ENCODE measurements around the gene SLC4A7. TPM values are rescaled to one million over a fixed set of nuclear protein-coding genes. Genes with fewer than 3 reads are reported as not detected.

The SLC4A7 gene
- total and polyA plus RNA-seq, 9 of the 15 experiments (the other 6 are each of a cell fraction or from before 2014, with no cell fraction given), result 1.7 to 13.6 (median 8.0) TPM

Small RNA genes lying within 50 kb of the gene (small RNA-seq; reads per million reads assigned to genes)
- not detected for gene AC137675.1
- gene RNU1-96P, result not detected

Other genes with a start within 250 kb of the SLC4A7 start
- gene NEK10, start 115.0 kb downstream of the SLC4A7 start, total RNA-seq (2014; rRNA removed), result not detected in 2 replicates
- 0.07 TPM in 1 of 2 replicates, not detected in the other for gene NEK10, start 115.0 kb downstream of the SLC4A7 start, total RNA-seq (2014; rRNA removed; fragmentation: Illumina TruSeq; extraction: Trizol)
- gene NEK10, start 115.0 kb downstream of the SLC4A7 start, total RNA-seq (2015; rRNA removed; fragmentation: Illumina TruSeq; extraction: Trizol), result not detected in 2 replicates
- not detected in 2 replicates for gene NEK10, start 115.0 kb downstream of the SLC4A7 start, total RNA-seq (2021)
- gene NEK10, start 115.0 kb downstream of the SLC4A7 start, polyA plus RNA-seq (2011; rRNA removed), result 0.03 TPM in 1 of 2 replicates, not detected in the other
- not detected in 2 replicates for gene NEK10, start 115.0 kb downstream of the SLC4A7 start, polyA plus RNA-seq (2014; fragmentation: Illumina TruSeq; extraction: Trizol)
- gene NEK10, start 115.0 kb downstream of the SLC4A7 start, polyA plus RNA-seq (2014; fragmentation: Nextera tagmentation; extraction: Ambion mirVana), result not detected
- gene NEK10, start 115.0 kb downstream of the SLC4A7 start, polyA plus RNA-seq (2014; rRNA removed), result not detected in 2 replicates
- gene EOMES, start 237.9 kb upstream of the SLC4A7 start, total RNA-seq (2014; rRNA removed), result not detected in 2 replicates
- not detected in 2 replicates for gene EOMES, start 237.9 kb upstream of the SLC4A7 start, total RNA-seq (2014; rRNA removed; fragmentation: Illumina TruSeq; extraction: Trizol)
- gene EOMES, start 237.9 kb upstream of the SLC4A7 start, total RNA-seq (2015; rRNA removed; fragmentation: Illumina TruSeq; extraction: Trizol), result not detected in 2 replicates
- 0.07 TPM in 1 of 2 replicates, not detected in the other for gene EOMES, start 237.9 kb upstream of the SLC4A7 start, total RNA-seq (2021)
- gene EOMES, start 237.9 kb upstream of the SLC4A7 start, polyA plus RNA-seq (2011; rRNA removed), result not detected in 2 replicates
- gene EOMES, start 237.9 kb upstream of the SLC4A7 start, polyA plus RNA-seq (2014; fragmentation: Illumina TruSeq; extraction: Trizol), result not detected in 2 replicates
- not detected for gene EOMES, start 237.9 kb upstream of the SLC4A7 start, polyA plus RNA-seq (2014; fragmentation: Nextera tagmentation; extraction: Ambion mirVana)
- not detected in 2 replicates for gene EOMES, start 237.9 kb upstream of the SLC4A7 start, polyA plus RNA-seq (2014; rRNA removed)